IPS-NIHi7 (cell line): Measurements from ENCODE around the gene CD8A.
"Not testable (repeated sequence)": the region's sequence is repeated elsewhere in the genome, so short reads cannot be mapped to it uniquely, and the experiment has no call there.

Source experiments
- DNase-seq: peaks from one replicate; pipeline ENCODE4 v3.0.0; 2012; ENCODE audit warnings: mixed read lengths; ENCODE audit errors: extremely low spot score

CD8A gene

DNA sequence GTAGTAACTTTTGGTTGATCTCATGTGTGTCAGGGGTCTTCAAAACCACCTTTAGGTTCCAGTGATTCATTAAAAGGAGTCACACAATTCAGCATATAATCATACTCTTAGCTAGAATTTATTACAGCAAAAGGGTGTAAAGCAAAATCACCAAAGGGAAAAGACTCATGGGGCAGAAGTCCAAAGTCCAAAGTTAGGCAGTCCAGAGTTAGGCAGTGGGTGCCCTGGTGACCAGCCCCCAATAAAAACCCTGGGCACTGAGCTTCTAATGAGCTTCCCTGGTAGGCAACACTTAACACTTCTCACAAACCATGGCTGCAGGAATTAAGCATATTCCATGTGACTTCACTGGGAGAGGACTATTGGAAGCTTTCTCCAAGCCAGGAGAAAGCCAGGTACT is 51.2 kb downstream of the CD8A start:
- not testable (repeated sequence) for DNase-seq

DNA sequence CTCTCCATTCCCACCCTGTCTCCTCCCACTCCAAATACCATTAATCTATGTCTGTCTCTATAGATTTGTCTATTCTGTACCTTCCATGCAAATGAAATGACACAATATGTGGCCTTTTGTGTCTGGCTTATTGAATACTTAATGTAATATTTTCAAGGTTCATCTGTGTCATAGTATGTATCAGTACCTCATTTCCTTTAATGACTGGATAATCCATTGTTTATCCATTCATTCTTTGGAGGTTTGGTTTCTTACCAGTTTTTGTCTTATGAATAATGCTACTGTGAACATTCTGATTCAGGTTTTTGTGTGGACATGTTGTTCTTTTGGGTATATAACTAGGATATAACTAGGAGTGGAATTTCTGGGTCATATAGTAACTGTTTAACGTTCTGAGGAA is 55.8 kb downstream of the CD8A start:
- DNase-seq, result not testable (repeated sequence)
